Right lobe of liver (tissue), 6 donors: ENCODE measurements around the gene CCDC89. TPM values are rescaled to one million over a fixed set of nuclear protein-coding genes. Genes with fewer than 3 reads are reported as not detected.
A peak's percentile ranks its signal among the peaks of the same experiment; 100 is the strongest.

Experiments
- ATAC-seq, 4 donors: fragments of 200-7000 bp; cut with Tn5 transposase; one replicate each; pipeline ENCODE4 v1.9.1; 2020; ENCODE audit warnings: mild to moderate bottlenecking in 4 of 4, moderate library complexity in 4 of 4
- DNase-seq, 3 donors: peaks; one replicate each; pipeline ENCODE4 v3.0.0-alpha.2; 2020
- H3K27ac ChIP-seq, 3 donors: fragments of 200-600 bp; one replicate each; pipeline ENCODE4 v1.8.0; 2022
- H3K27me3 ChIP-seq, 2 donors: fragments of 200-600 bp; one replicate each; pipeline ENCODE4 v1.8.0; 2022
- H3K36me3 ChIP-seq, 4 donors: fragments of 200-600 bp; sonication (generic) in 1 of 4; one replicate each; pipeline versions ENCODE4 v1.5.1 to v1.8.0; 2017 to 2022; ENCODE audit warnings: control low read depth in 1 of 4
- H3K4me1 ChIP-seq, 4 donors: fragments of 200-600 bp; sonication (generic) in 1 of 4; one replicate each; pipeline versions ENCODE4 v1.5.1 to v1.8.0; 2017 to 2022; ENCODE audit warnings: control low read depth in 1 of 4
- H3K4me3 ChIP-seq, 3 donors: fragments of 200-600 bp; one replicate each; pipeline ENCODE4 v1.8.0; 2022
- H3K9me3 ChIP-seq, 4 donors: fragments of 200-600 bp; sonication (generic) in 1 of 4; one replicate each; pipeline versions ENCODE4 v1.5.1 to v1.8.0; 2017 to 2022; ENCODE audit warnings: control low read depth in 1 of 4
- POLR2A ChIP-seq: fragments of 450-650 bp; IDR thresholded peaks from one replicate; pipeline ENCODE4 v1.6.1; 2017; ENCODE audit warnings: antibody characterized with exemption, mild to moderate bottlenecking
- WGBS: methylation state at CpG from one replicate; pipeline ENCODE4 v1.1.6; 2018; ENCODE audit warnings: low coverage, low lambda C conversion rate; ENCODE audit not compliant: insufficient coverage; ENCODE audit errors: missing lambda C conversion rate; 5-methylcytosine and 5-hydroxymethylcytosine counted together
- intact Hi-C, 2 donors: fragments of 100-400 bp; cut with DNase I; formaldehyde crosslinking; loops; one replicate each; pipeline versions ENCODE4 v1.11.2 to v1.14.1; 2022
- total RNA-seq, 6 experiments: library from RNA; depleted of rRNA in 2 of 6; stranded (reverse); fragments of >200 nt in 2 of 6; fragmentation: NEBNext Ultra II Directional in 3 of 6; extraction: Animal tissue kit (Norgen Biotek cat#: 25700) in 3 of 6; gene quantifications; one replicate each; pipeline versions ENCODE4 v1.1.0 to v1.2.4, GENCODE V29; 2016 to 2023
- TF ChIP-seq, protein P1 (sequence below), 4 donors: fragments of 200-600 bp in 3 of 4; fragments of 450-650 bp in 1 of 4; IDR thresholded peaks; one replicate each; pipeline versions ENCODE4 v1.5.1 to v1.8.0; 2016 to 2022; ENCODE audit warnings: antibody characterized with exemption in 4 of 4, mild to moderate bottlenecking in 2 of 4
- donor health status: DM: no; HTN: yes; CAD: no.
- donor health status: DM: no; HTN: no; CAD: no.
- donor health status: DM: no; HTN: no; CAD: no.
- donor health status: DM: no; HTN: yes; CAD: no.
- donor health status: DM: no; HTN: yes; CAD: no.

Gene CCDC89
- total RNA-seq, 6 experiments from 2014 or later, result 0.20 TPM; not detected in 5

DNA sequence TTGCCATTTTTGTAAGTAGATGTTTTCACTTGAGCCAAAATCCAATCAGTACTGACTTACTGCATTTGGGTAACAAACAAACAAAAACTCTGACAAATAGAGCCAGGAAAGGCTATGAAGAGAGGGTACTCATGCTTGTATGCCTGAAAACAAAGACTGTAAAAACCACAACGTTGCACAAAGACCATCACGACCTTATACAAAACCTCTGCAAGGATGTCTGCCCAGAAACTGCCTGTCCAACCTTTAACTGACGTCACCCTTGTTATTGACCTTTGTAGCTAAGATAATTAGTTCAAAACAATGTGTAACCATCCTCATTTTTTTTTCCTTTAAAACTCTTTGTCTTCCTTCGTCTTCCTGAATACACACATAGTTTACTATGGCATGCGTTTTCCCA lies 20.3 kb downstream of the CCDC89 start:
- Histone ChIP-seq H3K27ac (no peak overlapping the region), H3K4me3 (peak overlapping the region in 1 of 3 donors; percentile 92), H3K4me1 (peaks cover 0 to 22% (median 7%) of the 10 kb centered on the region in 4 donors), H3K27me3 (no peaks in the 10 kb centered on the region), H3K9me3 (no peaks in the 10 kb centered on the region), H3K36me3 (peaks cover 0 to 8% (median 0%) of the 10 kb centered on the region in 4 donors)
- DNase-seq (no peak), ATAC-seq (no peak)
- WGBS, result 56% methylated on average over 5 of the region's 5 CpGs
- no peak for TF ChIP-seq POLR2A
- TF ChIP-seq, protein P1, sequence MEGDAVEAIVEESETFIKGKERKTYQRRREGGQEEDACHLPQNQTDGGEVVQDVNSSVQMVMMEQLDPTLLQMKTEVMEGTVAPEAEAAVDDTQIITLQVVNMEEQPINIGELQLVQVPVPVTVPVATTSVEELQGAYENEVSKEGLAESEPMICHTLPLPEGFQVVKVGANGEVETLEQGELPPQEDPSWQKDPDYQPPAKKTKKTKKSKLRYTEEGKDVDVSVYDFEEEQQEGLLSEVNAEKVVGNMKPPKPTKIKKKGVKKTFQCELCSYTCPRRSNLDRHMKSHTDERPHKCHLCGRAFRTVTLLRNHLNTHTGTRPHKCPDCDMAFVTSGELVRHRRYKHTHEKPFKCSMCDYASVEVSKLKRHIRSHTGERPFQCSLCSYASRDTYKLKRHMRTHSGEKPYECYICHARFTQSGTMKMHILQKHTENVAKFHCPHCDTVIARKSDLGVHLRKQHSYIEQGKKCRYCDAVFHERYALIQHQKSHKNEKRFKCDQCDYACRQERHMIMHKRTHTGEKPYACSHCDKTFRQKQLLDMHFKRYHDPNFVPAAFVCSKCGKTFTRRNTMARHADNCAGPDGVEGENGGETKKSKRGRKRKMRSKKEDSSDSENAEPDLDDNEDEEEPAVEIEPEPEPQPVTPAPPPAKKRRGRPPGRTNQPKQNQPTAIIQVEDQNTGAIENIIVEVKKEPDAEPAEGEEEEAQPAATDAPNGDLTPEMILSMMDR (IDR thresholded peaks at IDR 0.05), result no peak
- intact Hi-C loops, result no loop called here

DNA sequence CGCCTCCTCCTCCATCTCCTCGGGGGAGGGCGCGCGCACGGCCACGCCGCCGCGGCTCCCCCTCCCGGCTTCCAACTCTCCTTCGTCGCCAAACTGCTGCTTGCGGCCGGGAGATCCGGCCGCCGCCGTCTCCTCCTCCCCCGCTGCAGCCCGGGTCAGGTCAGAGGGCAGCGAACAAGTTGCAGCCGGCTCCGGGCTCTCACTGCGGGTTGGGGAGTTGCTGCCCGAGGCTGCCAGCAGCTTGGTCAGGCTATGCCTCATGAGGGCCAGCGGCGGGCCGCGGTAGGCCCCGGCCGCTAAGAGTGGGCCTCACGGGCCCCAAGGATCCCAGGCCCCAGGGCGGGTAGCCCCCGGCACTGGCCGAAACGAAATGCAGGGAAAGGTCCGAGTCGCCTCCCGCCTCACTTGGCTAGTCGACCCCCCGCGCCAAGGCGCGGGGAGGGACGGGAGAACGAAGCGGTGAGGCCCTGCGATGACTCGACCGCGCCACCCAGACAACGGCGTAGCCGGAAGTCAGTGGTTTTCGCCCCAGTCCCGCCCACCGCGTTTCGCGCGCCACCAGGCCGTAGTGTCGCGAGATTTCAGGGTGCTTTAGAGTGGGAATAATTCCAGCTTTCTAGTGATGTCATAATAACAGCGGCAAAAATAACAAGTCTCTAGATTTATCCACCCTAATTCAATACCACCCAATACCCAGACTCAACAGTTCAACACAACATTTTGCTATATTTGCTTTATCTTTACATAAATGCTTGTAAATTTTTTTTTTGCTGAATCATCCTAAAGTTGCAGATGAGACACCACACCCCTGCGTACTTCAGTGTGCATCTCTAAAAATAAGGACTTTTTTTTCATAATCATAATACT lies 21.1 kb downstream of the CCDC89 start, which contains the start of gene CREBZF:
CREBZF (minus strand) TSS at position 515 of the 867 bp plus-strand sequence; CDS start at position 261, 254 bp downstream.
- H3K36me3 ChIP-seq, result peaks cover 0 to 16% (median 2%) of the 10 kb centered on the region in 4 donors
- intact Hi-C loops, result no loop called here
- peak within 1 kb of the TSS; percentile 88 to 92 (median 89) for H3K4me3 ChIP-seq
- peak; percentile 93 to 96 (median 96) for ATAC-seq
- under 1% methylated on average over 18 of the region's 67 CpGs for WGBS
- H3K27me3 ChIP-seq, result no peaks in the 10 kb centered on the region
- peak; percentile 94 to 96 (median 95) for DNase-seq
- TF ChIP-seq, protein P1 (IDR thresholded peaks at IDR 0.05), result peak in 1 of 4 donors; percentile 3
- peak; percentile 97 for TF ChIP-seq POLR2A
- peaks cover 0 to 31% (median 9%) of the 10 kb centered on the region in 4 donors for H3K4me1 ChIP-seq
- H3K27ac ChIP-seq, result peak within 1 kb of the TSS; percentile 89 to 98 (median 94)
- no peaks in the 10 kb centered on the region for H3K9me3 ChIP-seq

DNA sequence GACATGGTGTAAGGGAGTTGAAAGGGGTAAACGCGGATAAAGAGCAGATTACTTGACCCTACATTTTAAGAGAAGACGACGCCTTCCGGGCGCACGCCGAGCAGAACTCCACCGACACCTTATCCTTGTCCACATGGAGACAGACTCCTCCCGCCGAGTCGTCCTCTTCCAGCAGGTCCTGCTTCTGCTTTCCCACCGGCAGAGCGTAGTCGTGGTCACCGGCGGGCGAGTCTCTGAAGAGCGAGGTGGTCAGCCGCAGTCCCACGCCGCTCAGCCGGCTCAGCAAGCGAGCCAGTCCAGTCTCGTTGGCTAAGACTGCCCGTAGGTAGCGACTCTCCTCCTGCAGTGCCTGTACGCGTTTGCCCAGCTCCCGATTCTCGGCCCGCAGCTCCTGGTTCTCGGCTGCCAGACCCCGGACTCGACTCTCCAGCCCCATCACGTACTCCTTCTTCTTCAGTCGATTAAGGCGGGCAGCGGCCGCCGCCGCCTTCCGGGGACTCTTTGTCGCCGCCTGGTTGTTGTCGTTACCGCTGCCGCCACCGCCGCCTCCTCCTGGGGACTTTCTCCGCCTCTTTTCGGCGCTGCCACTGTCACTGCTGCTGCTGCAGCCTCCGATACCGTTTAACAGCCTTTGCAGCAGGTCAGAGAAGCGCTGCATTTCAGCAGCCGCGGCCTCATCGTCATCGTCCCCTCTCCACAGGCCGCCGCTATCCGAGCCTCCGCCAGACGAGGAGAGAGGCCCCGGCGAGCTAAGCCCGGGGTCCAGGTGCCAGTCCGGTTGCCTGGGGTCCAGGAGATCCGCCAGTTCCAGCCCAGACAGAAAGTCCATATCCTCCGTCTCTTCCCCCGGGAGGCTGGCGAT lies 22.0 kb downstream of the CCDC89 start:
- DNase-seq, result peak; percentile 81 to 87 (median 85)
- intact Hi-C loops, result no loop called here
- peak overlapping the region; percentile 89 to 98 (median 94) for H3K27ac ChIP-seq
- peaks cover 0 to 22% (median 4%) of the 10 kb centered on the region in 4 donors for H3K36me3 ChIP-seq
- no peak for TF ChIP-seq POLR2A
- TF ChIP-seq, protein P1 (IDR thresholded peaks at IDR 0.05), result peak; percentile 47 to 59 (median 54)
- no peaks in the 10 kb centered on the region for H3K9me3 ChIP-seq
- peaks cover 0 to 38% (median 9%) of the 10 kb centered on the region in 4 donors for H3K4me1 ChIP-seq
- no peaks in the 10 kb centered on the region for H3K27me3 ChIP-seq
- H3K4me3 ChIP-seq, result peak overlapping the region; percentile 88 to 92 (median 89)
- ATAC-seq, result peak; percentile 76 to 79 (median 77)
- WGBS, result under 1% methylated on average over 43 of the region's 73 CpGs

DNA sequence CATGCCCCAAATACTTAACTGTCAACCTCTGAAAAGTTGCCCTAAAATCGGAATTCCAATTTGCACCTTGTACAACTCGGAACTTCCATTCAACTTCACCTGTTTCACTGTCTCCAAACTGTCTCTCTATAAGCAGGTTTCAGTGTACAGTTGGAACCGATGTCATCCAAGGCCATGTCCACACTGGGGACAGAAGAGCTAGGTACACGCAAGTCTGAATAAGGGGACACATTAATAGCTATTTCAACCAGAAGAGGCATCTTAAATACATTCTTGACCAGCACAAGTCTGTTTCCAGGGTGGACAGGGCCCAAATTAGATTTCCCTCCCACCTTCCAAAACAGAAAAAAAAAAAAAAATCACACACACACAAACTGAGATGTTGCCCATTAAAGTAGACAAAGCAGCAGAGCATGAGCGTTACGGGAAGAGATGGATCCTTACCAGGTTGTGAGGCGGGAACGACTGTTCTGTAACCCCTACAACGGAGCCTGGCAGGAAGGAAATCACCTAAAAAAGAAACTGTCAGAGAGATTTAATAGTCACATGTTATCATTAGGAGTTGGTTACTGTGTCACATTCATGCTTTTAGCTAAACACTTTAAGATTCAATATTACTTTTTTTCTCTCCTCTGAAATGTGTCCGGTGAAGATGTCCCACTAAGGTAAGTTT lies 22.8 kb downstream of the CCDC89 start:
- 0% methylated on average over 10 of the region's 10 CpGs for WGBS
- no peak for ATAC-seq
- H3K27ac ChIP-seq, result peak overlapping the region; percentile 89 to 98 (median 94)
- TF ChIP-seq, protein P1 (IDR thresholded peaks at IDR 0.05), result no peak
- TF ChIP-seq POLR2A, result no peak
- no peaks in the 10 kb centered on the region for H3K9me3 ChIP-seq
- peak overlapping the region; percentile 88 to 92 (median 89) for H3K4me3 ChIP-seq
- intact Hi-C loops, result no loop called here
- peaks cover 0 to 38% (median 9%) of the 10 kb centered on the region in 4 donors for H3K4me1 ChIP-seq
- H3K27me3 ChIP-seq, result no peaks in the 10 kb centered on the region
- H3K36me3 ChIP-seq, result peaks cover 0 to 25% (median 4%) of the 10 kb centered on the region in 4 donors
- DNase-seq, result no peak
